HepG2 (cell line): ENCODE results near the gene DOK4. TPM values are rescaled to one million over a fixed set of nuclear protein-coding genes. Genes with fewer than 3 reads are reported as not detected.

ENCODE experiments used
- ATAC-seq: fragments of 200-7000 bp; cut with Tn5 transposase; 3 replicates; pipeline ENCODE4 v1.9.1; 2020; ENCODE audit warnings: mild to moderate bottlenecking, moderate library complexity
- BruUV-seq: library from RNA; stranded (reverse); fragments of 400-500 nt; replicated peaks from 2 replicates; lab custom pipeline; 2021; lab: Mats Ljungman, UMichigan
- CTCF ChIA-PET: fragments of 300-600 bp; formaldehyde crosslinking; extraction: SDS; loops from one replicate; lab custom pipeline; 2021; ENCODE audit warnings: low total read pairs, inconsistent platforms, low intra/inter-chr PET ratio; lab: Yijun Ruan, JAX
- POLR2A ChIA-PET: fragments of 350-600 bp; sonication (Branson Sonifier 250); formaldehyde crosslinking; loops from one replicate; lab custom pipeline; 2020; ENCODE audit warnings: antibody characterized with exemption, inconsistent platforms; lab: Yijun Ruan, JAX
- DNase-seq: peaks from one replicate; pipeline ENCODE4 v3.0.0-alpha.2; 2015; ENCODE audit warnings: low spot score
- FAIRE-seq: peaks from 3 replicates; lab custom pipeline; 2011; peaks lifted over from hg19 to GRCh38; lab: Jason Lieb, UNC
- H2AFZ ChIP-seq: one replicate; pipeline ENCODE4 v1.6.1; 2011; ENCODE audit warnings: low read length, inconsistent platforms
- H3K27ac ChIP-seq: fragments of 300-600 bp; 3 replicates; pipeline ENCODE4 v1.8.0; 2011; ENCODE audit warnings: mixed run types, mild to moderate bottlenecking, mixed read lengths, low read length, inconsistent platforms; ENCODE audit not compliant: insufficient read depth; ENCODE audit errors: extremely low read length
- H3K27me3 ChIP-seq, 2 experiments: fragments of 200-600 bp in 1 of 2; 2 replicates in 1 of 2; 3 replicates in 1 of 2; pipeline versions ENCODE4 v1.6.0 to v1.8.0; 2011; ENCODE audit warnings: low read length in 2 of 2, mild to moderate bottlenecking in 2 of 2, moderate library complexity in 2 of 2, inconsistent platforms in 1 of 2; ENCODE audit not compliant: insufficient read depth in 2 of 2, control insufficient read depth in 1 of 2
- H3K36me3 ChIP-seq, 2 experiments: fragments of 200-600 bp in 1 of 2; replicated peaks in 1 of 2; 2 replicates in 1 of 2; 3 replicates in 1 of 2; pipeline versions ENCODE4 v1.5.1 to v1.8.0; 2011; ENCODE audit warnings: low read length in 2 of 2, inconsistent platforms in 1 of 2; ENCODE audit not compliant: insufficient read depth in 2 of 2, control insufficient read depth in 1 of 2
- H3K4me1 ChIP-seq: 2 replicates; pipeline ENCODE4 v1.5.1; 2012; ENCODE audit warnings: low read length, inconsistent platforms; ENCODE audit not compliant: insufficient read depth
- H3K4me2 ChIP-seq: 2 replicates; pipeline ENCODE4 v1.6.0; 2011; ENCODE audit warnings: low read depth, low read length, inconsistent platforms
- H3K4me3 ChIP-seq, 3 experiments: fragments of 200-600 bp in 1 of 3; sonication (generic), shearing (Covaris generic) in 1 of 3; replicated peaks in 1 of 3; 2 replicates each; pipeline ENCODE4 v1.5.1; 2011 to 2016; ENCODE audit warnings: low read length in 3 of 3, inconsistent platforms in 2 of 3, low read depth in 2 of 3, mild to moderate bottlenecking in 2 of 3, control low read depth in 1 of 3, mixed read lengths in 1 of 3; ENCODE audit not compliant: insufficient read depth in 1 of 3
- H3K79me2 ChIP-seq: one replicate; pipeline ENCODE4 v1.6.1; 2011; ENCODE audit warnings: low read length, inconsistent platforms; ENCODE audit not compliant: insufficient read depth
- H3K9ac ChIP-seq: 2 replicates; pipeline ENCODE4 v1.6.0; 2011; ENCODE audit warnings: mild to moderate bottlenecking, low read depth, low read length, inconsistent platforms; ENCODE audit not compliant: insufficient read depth
- H3K9me3 ChIP-seq: 2 replicates; pipeline ENCODE4 v1.5.1; 2012; ENCODE audit warnings: mild to moderate bottlenecking, low read length
- H4K20me1 ChIP-seq: 2 replicates; pipeline ENCODE4 v1.6.0; 2011; ENCODE audit warnings: inconsistent platforms, mild to moderate bottlenecking, low read length, moderate library complexity; ENCODE audit not compliant: insufficient read depth
- GATAD2A ChIP-seq: IDR thresholded peaks from 2 replicates; pipeline ENCODE4 v1.6.1; 2016
- GFI1 ChIP-seq: sonication (generic); formaldehyde crosslinking; IDR thresholded peaks from 2 replicates; pipeline ENCODE4 v1.5.0; 2020; ENCODE audit warnings: missing genetic modification reagents, mild to moderate bottlenecking, borderline replicate concordance
- HIC2 ChIP-seq: sonication (generic); formaldehyde crosslinking; IDR thresholded peaks from 2 replicates; pipeline ENCODE4 v1.9.0; 2022; ENCODE audit warnings: low read depth, missing genetic modification reagents
- PATZ1 ChIP-seq: sonication (generic); formaldehyde crosslinking; IDR thresholded peaks from 2 replicates; pipeline ENCODE4 v1.4.0; 2020; ENCODE audit warnings: missing genetic modification reagents
- THAP9 ChIP-seq: sonication (generic); formaldehyde crosslinking; IDR thresholded peaks from 2 replicates; pipeline ENCODE4; 2020; ENCODE audit warnings: missing genetic modification reagents, mild to moderate bottlenecking, borderline replicate concordance
- UBTF ChIP-seq: sonication (generic); formaldehyde crosslinking; IDR thresholded peaks from 2 replicates; pipeline ENCODE4 v1.4.0; 2020; ENCODE audit warnings: mild to moderate bottlenecking, missing genetic modification reagents
- ZMYM3 ChIP-seq: sonication (generic); formaldehyde crosslinking; IDR thresholded peaks from 2 replicates; pipeline ENCODE4 v1.5.1; 2020; ENCODE audit warnings: mild to moderate bottlenecking, missing genetic modification reagents
- ZNF362 ChIP-seq: sonication (generic); formaldehyde crosslinking; IDR thresholded peaks from 2 replicates; pipeline ENCODE4 v1.4.0; 2020; ENCODE audit warnings: missing genetic modification reagents, mild to moderate bottlenecking, borderline replicate concordance
- ZNF770 ChIP-seq: sonication (generic); formaldehyde crosslinking; IDR thresholded peaks from 2 replicates; pipeline ENCODE4 v1.5.0; 2020; ENCODE audit warnings: mild to moderate bottlenecking, missing genetic modification reagents
- WGBS: methylation state at CpG from one replicate; pipeline ENCODE4 v1.1.6; 2017; ENCODE audit warnings: low lambda C conversion rate; 5-methylcytosine and 5-hydroxymethylcytosine counted together
- in situ Hi-C: cut with HindIII; loops from 2 replicates; pipeline ENCODE4 v1.10.0; 2017; ENCODE audit warnings: low pct_unique_long_range_greater_than_20kb; ENCODE audit not compliant: extremely low pct_ligation_motif_present
- intact Hi-C: fragments of 100-400 bp; cut with micrococcal nuclease; formaldehyde crosslinking; loops from one replicate; pipeline ENCODE4 v1.10.0; 2022; ENCODE audit not compliant: unreplicated experiment
- polyA plus RNA-seq, 8 experiments: library from polyadenylated mRNA; depleted of rRNA in 3 of 8; stranded (reverse) in 7 of 8; unstranded in 1 of 8; fragments of >200 nt; fragmentation: Illumina TruSeq in 4 of 8; extraction: Trizol in 4 of 8; gene quantifications; 2 replicates each; pipeline versions ENCODE4 v1.2.1 to v1.2.3, GENCODE V29; 2011 to 2016; ENCODE audit warnings: low read depth in 4 of 8, missing spikeins in 1 of 8, mixed read lengths in 1 of 8; ENCODE audit not compliant: insufficient read depth in 1 of 8
- total RNA-seq, 5 experiments: library from RNA; depleted of rRNA; stranded (reverse); fragments of >200 nt; fragmentation: Illumina TruSeq; extraction: Trizol; gene quantifications; 2 replicates each; pipeline ENCODE4 v1.2.3, GENCODE V29; 2016; ENCODE audit warnings: low read depth in 1 of 5

Gene DOK4
- total and polyA plus RNA-seq, 2 of the 13 experiments (the other 11 are each of a cell fraction or from before 2014, with no cell fraction given): 52.7 to 70.0 TPM

- H3K36me3 ChIP-seq: no peaks in the 10 kb centered on the region
- ATAC-seq (peak; percentile 69), DNase-seq (no peak), FAIRE-seq (no peak)
- H2AFZ ChIP-seq: no peak overlapping the region
- no peak overlapping the region for H3K27ac ChIP-seq
- no peaks in the 10 kb centered on the region for H4K20me1 ChIP-seq
- no peaks in the 10 kb centered on the region for H3K9me3 ChIP-seq
- H3K4me3 ChIP-seq: peak overlapping the region in 1 of 3 experiments; percentile 47; a peak in 1 of 6 replicates
- H3K4me1 ChIP-seq: peaks cover 36% of the 10 kb centered on the region
- H3K79me2 ChIP-seq: no peaks in the 10 kb centered on the region
- in situ Hi-C loops (no loop called here), intact Hi-C loops (no loop called here)
- ChIA-PET CTCF (no interaction called here), POLR2A (interaction anchor here (0.9 to 2.9 kb wide), 8 partner anchors 10 to 53 kb away, joined by 3 to 8 read pairs (median 5); partner anchors contain the start of genes CIAPIN1, COQ9 and POLR2C)
- H3K4me2 ChIP-seq: peak overlapping the region; percentile 52
- 0% methylated on average over 8 of the region's 9 CpGs for WGBS
- no peak overlapping the region for H3K9ac ChIP-seq
- no TSS peak for BruUV-seq
- peaks cover 5 to 54% of the 10 kb centered on the region in 2 experiments; a peak in 4 of 5 replicates for H3K27me3 ChIP-seq
- TF ChIP-seq PATZ1 (CRISPR knock-in tag): no peak
- TF ChIP-seq ZMYM3: 0 out of 2 replicates have a peak, but pooled peaks have one; percentile 14
- TF ChIP-seq GATAD2A (CRISPR knock-in tag): peak; percentile 38; the same call in 1 of the 2 replicates
- TF ChIP-seq ZNF362 (CRISPR knock-in tag): peak; percentile 25; the same call in 1 of the 2 replicates
- TF ChIP-seq HIC2 (CRISPR knock-in tag): peak; percentile 72; the same call in 1 of the 2 replicates
- TF ChIP-seq THAP9 (CRISPR knock-in tag): 0 out of 2 replicates have a peak, but pooled peaks have one; percentile 29
- TF ChIP-seq UBTF: peak; percentile 35; the same call in 1 of the 2 replicates
- TF ChIP-seq GFI1 (CRISPR knock-in tag): no peak
- TF ChIP-seq ZNF770: peak; percentile 68
Measured at GRCh38 chr16:57500578-57501111, 14.4 kb upstream of the DOK4 start.
